Stimulated activated memory B cell treated with anti-CD40 and anti-IgM and Interleukin-4, amounts not matched to agents 10 μg/mL and 1 μg/mL and 100 μg/mL, for 72 hours (primary cell): Measurements from ENCODE around the gene KRT222.

Experiments used
- ATAC-seq: fragments of 150-1000 bp; cut with Tn5 transposase; 2 replicates; pipeline ENCODE4 v1.10.0; 2021
- H3K27ac Mint-ChIP-seq: one replicate; pipeline ENCODE4 v1.8.0; 2022; ENCODE audit warnings: mild to moderate bottlenecking, mixed read lengths
- H3K27me3 Mint-ChIP-seq: one replicate; pipeline ENCODE4 v1.8.0; 2022; ENCODE audit warnings: mixed read lengths
- H3K36me3 Mint-ChIP-seq: one replicate; pipeline ENCODE4 v1.8.0; 2022; ENCODE audit warnings: mixed read lengths
- H3K4me1 Mint-ChIP-seq: one replicate; pipeline ENCODE4 v1.8.0; 2022; ENCODE audit warnings: mixed read lengths
- H3K4me3 Mint-ChIP-seq: one replicate; pipeline ENCODE4 v1.8.0; 2022; ENCODE audit warnings: mild to moderate bottlenecking, moderate library complexity, mixed read lengths
- H3K9me3 Mint-ChIP-seq: one replicate; pipeline ENCODE4 v1.8.0; 2022; ENCODE audit warnings: mixed read lengths

KRT222 gene

DNA sequence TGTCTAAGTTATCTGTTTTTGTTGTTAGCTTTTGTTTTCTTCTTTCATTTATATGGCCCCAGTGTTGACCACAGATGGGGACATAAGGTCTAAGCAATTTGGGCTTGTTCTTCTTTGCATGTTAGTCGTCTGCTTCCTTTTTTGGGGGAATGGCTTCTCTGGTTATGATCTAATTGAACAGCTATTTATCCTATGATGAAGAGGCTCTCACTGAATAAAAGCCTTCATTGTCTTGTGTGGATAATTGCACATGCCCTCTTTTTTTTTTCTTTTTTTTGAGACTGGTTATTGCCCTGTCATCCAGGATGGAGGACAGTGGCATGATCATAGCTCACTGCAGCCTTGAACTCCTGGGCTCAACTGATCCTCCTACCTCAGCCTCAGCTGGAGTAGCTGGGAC is 31.1 kb downstream of the KRT222 start:
- Mint-ChIP-seq H3K36me3 (peaks cover 62% of the 10 kb centered on the region), H3K9me3 (no peaks in the 10 kb centered on the region), H3K27ac (peak overlapping the region; percentile 62), H3K27me3 (no peaks in the 10 kb centered on the region), H3K4me1 (no peaks in the 10 kb centered on the region), H3K4me3 (no peak overlapping the region)
- no peak for ATAC-seq

DNA sequence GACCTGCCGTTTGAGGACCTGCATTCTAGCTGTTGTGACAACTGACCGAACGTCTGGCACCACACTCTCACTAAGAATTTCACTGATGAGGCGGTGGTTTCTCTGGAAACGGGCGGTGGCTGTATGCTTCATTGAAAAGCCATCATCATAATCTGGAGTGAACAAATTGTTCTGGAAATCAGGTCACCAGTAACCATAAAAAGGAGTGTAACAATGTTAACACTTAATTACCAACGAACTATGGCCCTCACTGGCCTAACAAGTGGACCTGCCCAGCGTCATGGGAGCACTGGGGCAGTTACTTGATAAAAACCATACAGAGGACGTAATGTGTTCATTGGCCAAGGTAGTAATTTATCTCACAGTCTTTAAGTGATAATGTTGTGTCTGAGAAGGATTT is 32.8 kb downstream of the KRT222 start:
- no peaks in the 10 kb centered on the region for H3K4me1 Mint-ChIP-seq
- H3K27ac Mint-ChIP-seq, result no peak overlapping the region
- H3K36me3 Mint-ChIP-seq, result peaks cover 59% of the 10 kb centered on the region
- no peak overlapping the region for H3K4me3 Mint-ChIP-seq
- no peaks in the 10 kb centered on the region for H3K9me3 Mint-ChIP-seq
- ATAC-seq, result no peak
- no peaks in the 10 kb centered on the region for H3K27me3 Mint-ChIP-seq

DNA sequence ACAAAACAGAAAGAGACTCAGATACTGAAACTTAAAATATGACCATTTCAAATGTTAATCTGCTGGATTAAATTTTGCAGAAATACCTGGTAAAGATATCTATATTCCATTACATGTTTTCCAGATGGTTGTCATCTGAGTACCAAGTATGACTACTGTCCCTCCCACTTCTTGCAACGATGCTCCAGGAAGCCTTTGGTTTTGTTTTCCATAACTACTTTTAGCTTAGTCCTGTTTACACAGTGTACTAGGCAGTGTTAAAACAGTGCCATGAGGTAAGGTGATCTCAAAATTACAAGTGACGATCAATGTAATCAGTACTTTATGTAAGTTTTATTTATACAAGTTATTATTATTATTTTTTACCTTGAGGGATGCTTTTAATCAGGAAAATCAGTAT is 35.1 kb downstream of the KRT222 start:
- H3K36me3 Mint-ChIP-seq, result peaks cover 48% of the 10 kb centered on the region
- H3K9me3 Mint-ChIP-seq, result no peaks in the 10 kb centered on the region
- no peak for ATAC-seq
- H3K27ac Mint-ChIP-seq, result no peak overlapping the region
- H3K4me1 Mint-ChIP-seq, result peaks cover 10% of the 10 kb centered on the region
- H3K4me3 Mint-ChIP-seq, result no peak overlapping the region
- no peaks in the 10 kb centered on the region for H3K27me3 Mint-ChIP-seq

GRCh38 chr17:40625311-40625710 is 39.7 kb downstream of the KRT222 start:
- H3K9me3 Mint-ChIP-seq, result no peaks in the 10 kb centered on the region
- no peaks in the 10 kb centered on the region for H3K27me3 Mint-ChIP-seq
- H3K4me3 Mint-ChIP-seq, result no peak overlapping the region
- H3K4me1 Mint-ChIP-seq, result peaks cover 44% of the 10 kb centered on the region
- ATAC-seq, result no peak
- peaks cover 13% of the 10 kb centered on the region for H3K36me3 Mint-ChIP-seq
- peak overlapping the region; percentile 88 for H3K27ac Mint-ChIP-seq

DNA sequence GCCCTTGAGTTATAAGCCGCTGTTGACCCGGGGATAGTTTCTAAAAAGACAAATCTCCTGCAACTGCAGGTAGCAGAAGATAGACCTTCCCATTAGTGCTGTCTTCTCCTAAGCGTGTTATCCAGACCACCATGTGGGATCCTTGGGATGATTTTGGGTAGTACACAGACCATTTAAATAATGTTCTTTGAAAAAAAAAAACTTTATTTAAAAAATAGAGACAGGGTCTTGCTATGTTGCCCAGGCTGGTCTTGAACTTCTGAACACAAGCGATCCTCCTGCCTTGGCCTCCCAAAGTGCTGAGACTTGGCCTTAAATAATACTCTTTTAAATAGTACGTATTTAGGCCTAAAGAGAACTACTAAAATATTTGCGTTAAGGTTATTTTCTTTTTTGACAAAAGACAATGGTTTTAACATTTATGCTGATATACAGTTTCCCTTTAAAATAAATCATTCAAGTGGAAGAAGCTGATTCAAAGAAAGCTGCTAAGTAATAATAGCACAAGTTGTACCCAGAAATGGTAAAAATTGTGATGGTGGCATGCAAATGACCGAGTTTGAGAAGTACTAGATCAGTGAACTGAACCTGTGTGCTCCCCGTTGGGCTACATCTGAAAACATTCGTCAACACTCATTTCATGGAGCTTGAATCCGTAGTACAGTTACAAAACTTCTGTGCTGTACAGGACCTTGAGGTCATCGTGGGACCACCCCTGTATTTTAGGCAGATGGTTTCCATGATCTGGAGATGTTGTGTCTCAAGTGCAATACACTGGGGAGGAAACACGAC is 41.4 kb downstream of the KRT222 start:
- peak overlapping the region; percentile 88 for H3K27ac Mint-ChIP-seq
- peak; percentile 58 for ATAC-seq
- no peaks in the 10 kb centered on the region for H3K27me3 Mint-ChIP-seq
- H3K4me1 Mint-ChIP-seq, result peaks cover 58% of the 10 kb centered on the region
- H3K4me3 Mint-ChIP-seq, result peak overlapping the region; percentile 44
- no peaks in the 10 kb centered on the region for H3K9me3 Mint-ChIP-seq
- H3K36me3 Mint-ChIP-seq, result peaks cover 9% of the 10 kb centered on the region

- Mint-ChIP-seq H3K4me1 (peaks cover 62% of the 10 kb centered on the region), H3K36me3 (peaks cover 7% of the 10 kb centered on the region), H3K4me3 (peak overlapping the region; percentile 44), H3K27me3 (no peaks in the 10 kb centered on the region), H3K9me3 (no peaks in the 10 kb centered on the region), H3K27ac (peak overlapping the region; percentile 73)
- peak; percentile 79 for ATAC-seq
These were observed 42.5 kb downstream of the KRT222 start for GRCh38 chr17:40622509-40622928.

DNA sequence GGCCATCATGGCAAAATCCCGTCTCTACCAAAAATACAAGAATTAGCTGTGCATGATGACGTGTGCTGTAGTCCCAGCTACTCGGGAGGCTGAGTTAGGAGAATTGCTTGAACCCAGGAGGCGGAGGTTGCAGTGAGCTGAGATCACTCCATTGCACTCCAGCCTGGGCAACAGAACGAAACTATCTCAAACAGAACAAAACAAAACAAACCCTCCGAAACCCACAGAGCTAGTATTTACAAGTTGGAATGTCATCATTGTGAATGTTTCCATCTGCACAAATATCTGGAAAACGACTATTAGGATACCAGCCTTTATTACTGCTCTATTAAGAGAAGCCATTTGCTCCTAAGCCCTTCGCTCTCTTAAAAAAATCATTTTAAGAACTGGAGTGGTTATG is 43.4 kb downstream of the KRT222 start:
- peaks cover 71% of the 10 kb centered on the region for H3K4me1 Mint-ChIP-seq
- ATAC-seq, result no peak
- H3K27ac Mint-ChIP-seq, result peak overlapping the region; percentile 73
- H3K9me3 Mint-ChIP-seq, result no peaks in the 10 kb centered on the region
- no peaks in the 10 kb centered on the region for H3K36me3 Mint-ChIP-seq
- H3K4me3 Mint-ChIP-seq, result no peak overlapping the region
- no peaks in the 10 kb centered on the region for H3K27me3 Mint-ChIP-seq

DNA sequence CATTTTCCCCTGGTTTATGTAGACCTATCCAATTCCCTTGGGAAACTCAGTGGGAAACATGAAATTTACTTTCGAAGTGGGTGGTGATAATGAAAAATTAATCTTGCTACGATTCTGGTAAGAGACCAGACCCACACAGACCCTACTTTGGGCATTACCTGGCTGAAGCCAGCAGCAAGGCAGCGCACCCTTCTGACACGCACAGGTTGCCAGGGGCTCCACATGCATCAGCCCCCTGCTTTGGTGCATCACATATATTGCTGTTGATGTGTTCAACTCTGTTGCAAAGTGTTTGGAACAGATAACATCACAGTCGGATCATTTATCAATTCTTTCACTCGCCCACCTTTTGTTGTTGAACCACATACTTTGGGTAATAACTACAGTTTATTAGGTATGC is 44.0 kb downstream of the KRT222 start:
- ATAC-seq, result no peak
- no peak overlapping the region for H3K4me3 Mint-ChIP-seq
- H3K27me3 Mint-ChIP-seq, result no peaks in the 10 kb centered on the region
- H3K36me3 Mint-ChIP-seq, result no peaks in the 10 kb centered on the region
- peaks cover 77% of the 10 kb centered on the region for H3K4me1 Mint-ChIP-seq
- peak overlapping the region; percentile 88 for H3K27ac Mint-ChIP-seq
- H3K9me3 Mint-ChIP-seq, result no peaks in the 10 kb centered on the region

GRCh38 chr17:40618754-40619625 is 46.0 kb downstream of the KRT222 start:
- Mint-ChIP-seq H3K4me1 (peaks cover 79% of the 10 kb centered on the region), H3K9me3 (no peaks in the 10 kb centered on the region), H3K4me3 (peak overlapping the region; percentile 70), H3K27ac (peak overlapping the region; percentile 88), H3K27me3 (no peaks in the 10 kb centered on the region), H3K36me3 (no peaks in the 10 kb centered on the region)
- no peak for ATAC-seq

DNA sequence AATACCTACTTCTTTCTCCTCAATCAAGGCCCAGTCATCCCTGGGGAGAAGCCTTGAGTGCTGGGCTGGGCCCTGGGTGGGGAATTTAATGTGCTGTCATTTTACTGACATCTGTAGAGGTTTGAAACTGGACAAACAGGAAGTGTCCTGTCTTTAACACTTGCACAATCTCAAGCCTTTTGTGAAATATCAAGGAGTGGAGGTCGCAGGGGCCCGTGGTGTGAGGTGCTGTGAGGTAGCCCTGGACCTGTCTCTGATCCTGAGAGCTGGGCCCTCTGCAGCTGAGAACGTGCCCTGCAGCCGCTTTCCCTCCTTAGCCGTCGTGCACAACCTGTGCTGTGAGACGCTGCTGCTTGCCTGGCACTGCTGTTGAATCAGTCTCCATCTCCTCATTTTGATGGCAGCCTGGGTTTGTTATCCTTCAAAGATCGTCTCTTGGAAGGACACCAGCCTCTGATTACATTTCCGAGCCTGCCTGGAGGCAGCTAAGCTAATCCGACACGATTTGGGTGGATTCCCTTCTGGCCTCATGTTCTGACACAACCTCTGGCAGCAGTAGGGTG is 47.2 kb downstream of the KRT222 start:
- H3K4me3 Mint-ChIP-seq, result no peak overlapping the region
- H3K4me1 Mint-ChIP-seq, result peaks cover 79% of the 10 kb centered on the region
- no peaks in the 10 kb centered on the region for H3K36me3 Mint-ChIP-seq
- no peaks in the 10 kb centered on the region for H3K27me3 Mint-ChIP-seq
- H3K27ac Mint-ChIP-seq, result peak overlapping the region; percentile 87
- H3K9me3 Mint-ChIP-seq, result no peaks in the 10 kb centered on the region
- ATAC-seq, result no peak

- Mint-ChIP-seq H3K4me1 (peaks cover 76% of the 10 kb centered on the region), H3K4me3 (no peak overlapping the region), H3K9me3 (no peaks in the 10 kb centered on the region), H3K27me3 (no peaks in the 10 kb centered on the region), H3K36me3 (no peaks in the 10 kb centered on the region), H3K27ac (peak overlapping the region; percentile 87)
- ATAC-seq, result no peak
These were observed 48.4 kb downstream of the KRT222 start for GRCh38 chr17:40616592-40616991.

GRCh38 chr17:40615841-40616476 is 49.0 kb downstream of the KRT222 start:
- no peaks in the 10 kb centered on the region for H3K27me3 Mint-ChIP-seq
- H3K36me3 Mint-ChIP-seq, result no peaks in the 10 kb centered on the region
- H3K9me3 Mint-ChIP-seq, result no peaks in the 10 kb centered on the region
- H3K4me1 Mint-ChIP-seq, result peaks cover 73% of the 10 kb centered on the region
- H3K27ac Mint-ChIP-seq, result peak overlapping the region; percentile 87
- no peak for ATAC-seq
- peak overlapping the region; percentile 30 for H3K4me3 Mint-ChIP-seq

- H3K4me1 Mint-ChIP-seq, result peaks cover 72% of the 10 kb centered on the region
- H3K36me3 Mint-ChIP-seq, result no peaks in the 10 kb centered on the region
- H3K9me3 Mint-ChIP-seq, result no peaks in the 10 kb centered on the region
- ATAC-seq, result peak; percentile 94
- H3K27ac Mint-ChIP-seq, result peak overlapping the region; percentile 87
- H3K4me3 Mint-ChIP-seq, result peak overlapping the region; percentile 63
- H3K27me3 Mint-ChIP-seq, result no peaks in the 10 kb centered on the region
These were observed 49.7 kb downstream of the KRT222 start for GRCh38 chr17:40615068-40615840.

GRCh38 chr17:40614431-40615067 is 50.4 kb downstream of the KRT222 start:
- H3K4me3 Mint-ChIP-seq, result peak overlapping the region; percentile 63

More at GRCh38 chr17:40614431-40615067, 50.4 kb downstream of the KRT222 start:
- no peaks in the 10 kb centered on the region for H3K9me3 Mint-ChIP-seq
- H3K27me3 Mint-ChIP-seq, result no peaks in the 10 kb centered on the region
- H3K4me1 Mint-ChIP-seq, result peaks cover 72% of the 10 kb centered on the region
- ATAC-seq, result no peak
- H3K27ac Mint-ChIP-seq, result peak overlapping the region; percentile 87
- H3K36me3 Mint-ChIP-seq, result no peaks in the 10 kb centered on the region
